HG03469 (cell line): ENCODE measurements around the gene SLC39A3.
A peak's percentile ranks its signal among the peaks of the same experiment; 100 is the strongest.

ENCODE experiments used
- ATAC-seq: cut with Tn5 transposase; IDR thresholded peaks from one replicate; pipeline ENCODE4 v1.9.1; 2021; ENCODE audit warnings: mild to moderate bottlenecking, moderate library complexity, moderate number of reproducible peaks; ENCODE audit not compliant: unreplicated experiment

Gene SLC39A3

GRCh38 chr19:2706251-2706650 is 33.6 kb downstream of the SLC39A3 start:
- no peak for ATAC-seq

GRCh38 chr19:2703691-2704216 is 36.1 kb downstream of the SLC39A3 start:
- no peak for ATAC-seq

- no peak for ATAC-seq
These were observed 36.8 kb downstream of the SLC39A3 start for GRCh38 chr19:2703077-2703437.

DNA sequence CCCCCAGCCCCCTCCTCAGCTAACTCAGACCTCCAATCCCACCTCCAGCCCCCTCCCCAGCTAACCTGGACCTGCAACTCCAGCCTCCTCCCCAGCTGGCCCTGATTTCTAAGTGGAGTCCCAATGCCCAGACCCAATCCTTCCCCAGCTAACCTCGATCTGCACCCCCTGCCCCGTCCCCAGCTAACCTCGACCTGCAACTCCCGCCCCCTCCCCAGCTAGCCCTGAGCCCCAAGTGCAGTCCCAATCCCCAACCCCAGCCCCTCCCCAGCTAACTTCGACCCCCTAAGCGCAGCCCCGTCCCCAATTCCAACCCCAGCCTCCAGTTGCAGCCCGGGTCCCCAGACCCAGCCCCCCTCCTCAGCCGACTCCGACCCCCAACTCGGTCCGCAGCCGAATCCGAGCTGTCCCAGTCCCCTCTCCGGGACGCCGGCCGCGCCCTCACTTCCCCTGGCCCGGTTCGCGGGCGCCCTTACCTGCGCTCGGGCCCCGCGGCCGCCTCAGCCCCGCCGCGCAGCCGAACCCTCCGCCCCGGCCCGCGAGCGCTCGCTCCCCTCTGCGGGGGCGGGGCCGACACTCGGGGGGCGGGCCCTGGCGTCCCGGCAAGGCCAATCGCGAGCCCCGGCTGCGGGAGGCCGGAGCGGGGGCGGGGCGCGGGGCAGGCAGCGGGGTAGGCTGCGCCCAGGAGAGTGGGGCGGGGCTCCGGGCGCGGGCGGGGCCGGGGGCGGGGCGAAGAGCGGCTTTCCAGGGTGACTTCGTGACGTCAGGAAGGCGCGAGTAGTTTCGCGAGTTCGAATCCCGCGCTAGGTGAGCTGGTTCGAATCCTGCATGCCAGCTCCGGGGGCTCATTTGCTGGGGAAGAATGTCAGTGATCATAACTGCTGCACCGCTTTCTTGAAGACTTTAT is 37.4 kb downstream of the SLC39A3 start, which contains the start of gene GNG7:
Gene GNG7 (minus strand): TSS at position 525 of the 907 bp plus-strand sequence. CDS start 182,006 bp downstream, outside the sequence.
- peak; percentile 47 for ATAC-seq

DNA sequence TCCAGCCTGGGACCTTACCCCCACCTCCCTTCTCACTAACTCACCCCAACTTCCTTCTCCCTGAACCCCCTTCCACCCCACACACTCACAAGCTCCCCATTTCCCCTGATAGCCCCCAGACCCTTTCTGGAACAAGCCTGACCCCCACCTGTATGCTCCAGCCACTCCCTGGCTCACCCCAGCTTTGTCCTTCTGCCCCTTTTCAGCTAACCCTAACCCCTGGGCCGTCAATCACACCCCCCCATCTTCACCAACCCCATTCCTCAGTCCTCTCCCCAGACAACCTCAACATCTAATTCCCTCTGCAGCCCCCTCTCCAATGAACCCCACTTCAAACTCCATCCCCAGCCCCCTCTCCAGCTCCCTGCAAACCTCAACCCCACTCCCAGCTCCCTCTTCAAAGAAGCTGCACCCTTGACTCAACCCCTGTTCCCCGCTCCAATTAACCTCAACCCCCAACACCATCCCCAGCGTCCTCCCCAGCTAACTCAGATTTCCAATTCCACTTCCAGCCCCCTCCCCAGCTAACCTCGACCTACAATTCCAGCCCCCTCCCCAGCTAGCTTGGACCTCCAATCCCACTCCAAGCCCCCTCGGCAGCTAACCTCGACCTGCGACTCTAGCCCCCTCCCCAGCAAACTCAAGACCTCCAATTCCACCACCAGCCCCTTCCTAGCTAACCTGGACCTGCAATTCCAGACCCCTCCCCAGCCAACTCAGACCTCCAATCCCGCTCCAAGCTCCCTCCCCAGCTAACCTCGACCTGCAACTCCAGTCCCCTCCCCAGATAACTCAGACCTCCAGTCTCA is 38.3 kb downstream of the SLC39A3 start:
- ATAC-seq, result no peak

DNA sequence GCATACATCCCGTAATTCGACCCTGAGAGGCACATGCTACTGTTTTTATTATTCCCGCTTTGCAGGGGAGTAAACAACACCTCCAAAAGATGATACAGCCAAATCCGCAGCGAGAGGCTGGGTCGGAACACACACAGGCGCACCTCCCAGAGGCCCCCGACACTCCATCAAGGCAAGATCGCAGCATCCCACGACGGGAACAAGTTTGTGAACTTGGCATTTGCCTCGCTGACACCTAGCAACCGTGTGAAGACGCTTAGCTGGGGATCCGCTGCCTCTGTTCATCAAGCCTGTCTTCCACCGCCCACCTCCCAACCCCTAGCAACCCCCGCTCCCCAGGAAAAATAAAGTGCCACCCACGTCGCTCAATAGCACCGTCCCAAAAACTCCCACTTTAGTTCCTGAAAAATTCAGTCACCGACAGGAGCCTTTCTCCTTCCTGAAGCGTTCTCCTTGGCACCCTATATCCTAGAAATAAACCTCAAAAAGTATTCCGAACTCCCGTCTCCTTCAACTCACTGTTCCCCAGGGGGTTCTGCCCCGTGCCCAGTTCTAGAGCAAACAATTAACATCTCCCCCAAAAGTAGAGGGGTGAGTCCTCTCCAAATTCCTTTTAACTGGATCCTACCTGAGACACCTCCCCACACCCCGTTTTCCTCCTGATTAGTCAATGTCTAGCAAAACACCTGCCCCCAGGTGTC is 39.0 kb downstream of the SLC39A3 start:
- no peak for ATAC-seq

- ATAC-seq, result no peak
These were observed 40.2 kb downstream of the SLC39A3 start for GRCh38 chr19:2699413-2700140.

DNA sequence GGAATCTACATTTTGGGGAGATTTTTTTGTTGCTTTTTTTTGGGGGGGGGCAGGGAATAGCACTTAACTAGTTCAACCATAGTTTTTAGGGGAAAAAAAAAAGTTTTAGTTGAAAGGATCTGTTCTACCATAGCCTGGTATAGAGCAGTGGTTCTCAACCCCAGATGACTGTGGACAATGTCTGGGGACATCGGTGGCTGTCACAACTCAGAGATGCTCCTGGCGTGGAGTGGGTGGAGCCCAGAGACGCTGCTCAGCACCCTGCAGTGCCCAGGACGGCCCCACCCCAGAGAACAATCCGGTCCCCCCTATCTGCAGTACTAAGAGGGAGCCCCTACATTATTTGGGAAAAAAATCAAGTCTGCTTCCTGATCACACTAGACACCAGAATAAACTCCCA is 45.6 kb downstream of the SLC39A3 start:
- ATAC-seq, result no peak

DNA sequence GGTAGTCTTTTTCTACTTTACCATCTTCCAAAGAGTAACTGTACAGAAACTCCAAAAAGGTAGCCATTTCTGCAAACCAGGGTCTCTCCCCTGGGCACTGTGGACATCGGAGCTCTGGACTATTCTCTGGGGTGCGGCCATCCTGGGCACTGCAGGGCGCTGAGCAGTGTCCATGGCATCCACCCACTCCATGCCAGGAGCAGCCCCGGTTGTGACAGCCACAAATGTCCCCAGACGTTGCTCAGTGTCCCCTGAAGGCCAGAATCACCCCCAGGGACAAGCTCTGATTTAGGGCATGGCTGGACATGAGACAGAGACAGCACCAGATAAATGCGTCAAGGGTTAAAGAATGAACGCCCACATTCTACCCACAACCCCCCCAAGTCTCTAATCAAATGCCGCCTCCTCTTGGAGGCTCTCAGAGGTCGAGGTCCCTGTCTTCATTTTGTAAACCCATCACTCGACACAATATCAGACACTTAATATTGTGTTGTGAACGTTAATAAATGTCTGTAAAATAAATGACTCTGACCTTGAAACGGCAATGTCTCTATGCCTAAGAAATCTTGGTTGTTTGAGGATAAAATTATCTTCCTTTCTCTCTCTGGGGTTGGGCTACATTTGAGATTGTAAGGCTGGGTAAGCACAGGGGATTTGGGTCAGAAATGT is 46.2 kb downstream of the SLC39A3 start:
- ATAC-seq, result no peak

- ATAC-seq, result no peak
These were observed 47.9 kb downstream of the SLC39A3 start for GRCh38 chr19:2691951-2692350.

GRCh38 chr19:2690856-2691255 is 49.0 kb downstream of the SLC39A3 start:
- ATAC-seq, result no peak

- no peak for ATAC-seq
These were observed 53.5 kb downstream of the SLC39A3 start for GRCh38 chr19:2686360-2686759.

DNA sequence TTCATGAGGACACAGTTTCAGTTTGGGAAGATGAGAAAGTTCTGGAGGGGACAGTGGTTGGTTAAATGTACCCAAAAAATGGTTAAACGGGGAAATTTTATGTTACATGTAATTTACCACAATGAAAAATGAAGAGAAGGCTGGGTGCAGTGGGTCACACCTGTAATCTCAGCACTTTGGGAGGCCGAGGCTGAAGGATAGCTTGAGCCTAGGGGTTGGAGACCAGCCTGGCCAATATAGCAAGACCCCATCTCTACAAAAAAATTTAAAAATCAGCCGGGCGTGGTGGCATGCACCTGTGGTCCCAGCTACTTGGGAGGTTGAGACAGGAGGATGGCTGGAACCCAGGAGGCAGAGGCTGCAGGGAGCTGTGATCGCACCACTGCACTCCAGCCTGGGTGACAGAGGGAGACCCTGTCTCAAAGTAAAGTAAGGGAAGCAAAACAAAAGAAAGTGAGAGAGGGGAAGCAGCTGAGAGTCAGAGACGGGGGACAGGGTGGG is 54.6 kb downstream of the SLC39A3 start:
- no peak for ATAC-seq

GRCh38 chr19:2683430-2684003 is 56.3 kb downstream of the SLC39A3 start:
- no peak for ATAC-seq
